ENCODE measurements around the gene PRICKLE4. TPM values are rescaled to one million over a fixed set of nuclear protein-coding genes. Genes with fewer than 3 reads are reported as not detected.

PRICKLE4 gene
- total RNA-seq, 1 donor from 2014 or later, result 0.53 TPM

DNA sequence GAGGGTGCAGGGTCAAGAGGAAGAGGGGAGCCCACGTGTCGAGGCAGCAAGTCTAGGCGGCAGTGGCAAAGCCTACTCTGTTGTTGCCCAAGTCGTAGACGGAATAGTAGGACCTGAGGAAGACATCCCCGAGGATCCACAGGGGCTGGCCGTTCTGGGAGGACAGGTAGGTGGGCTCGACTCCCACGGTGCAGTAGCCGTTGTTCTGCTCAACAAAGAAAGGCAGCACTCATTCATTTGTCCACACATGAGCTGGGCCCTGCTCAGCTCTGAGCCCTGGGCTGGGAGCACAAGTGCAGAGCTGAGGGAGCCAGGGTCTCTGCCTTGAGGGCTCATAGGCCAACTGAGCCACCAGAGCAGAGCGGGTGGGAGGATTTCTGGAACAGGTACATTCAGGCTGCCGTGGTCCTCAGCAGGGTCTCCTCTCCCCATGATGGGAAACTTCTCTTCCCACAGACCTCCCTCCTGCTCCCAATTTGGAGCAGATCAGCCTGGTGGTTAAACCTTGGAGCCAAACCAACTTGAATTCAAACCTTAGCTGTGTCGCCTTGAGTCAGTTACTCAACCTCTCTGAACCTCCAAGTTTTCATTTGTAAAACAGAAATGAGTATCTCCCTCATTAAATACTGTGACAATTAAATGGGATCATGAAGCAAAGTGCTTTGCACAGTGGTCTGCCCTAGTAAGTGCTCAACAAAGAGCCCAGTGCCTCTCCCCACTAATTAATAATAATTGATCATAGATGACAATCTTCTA is 43.6 kb upstream of the PRICKLE4 start:
- TF ChIP-seq, protein P1, sequence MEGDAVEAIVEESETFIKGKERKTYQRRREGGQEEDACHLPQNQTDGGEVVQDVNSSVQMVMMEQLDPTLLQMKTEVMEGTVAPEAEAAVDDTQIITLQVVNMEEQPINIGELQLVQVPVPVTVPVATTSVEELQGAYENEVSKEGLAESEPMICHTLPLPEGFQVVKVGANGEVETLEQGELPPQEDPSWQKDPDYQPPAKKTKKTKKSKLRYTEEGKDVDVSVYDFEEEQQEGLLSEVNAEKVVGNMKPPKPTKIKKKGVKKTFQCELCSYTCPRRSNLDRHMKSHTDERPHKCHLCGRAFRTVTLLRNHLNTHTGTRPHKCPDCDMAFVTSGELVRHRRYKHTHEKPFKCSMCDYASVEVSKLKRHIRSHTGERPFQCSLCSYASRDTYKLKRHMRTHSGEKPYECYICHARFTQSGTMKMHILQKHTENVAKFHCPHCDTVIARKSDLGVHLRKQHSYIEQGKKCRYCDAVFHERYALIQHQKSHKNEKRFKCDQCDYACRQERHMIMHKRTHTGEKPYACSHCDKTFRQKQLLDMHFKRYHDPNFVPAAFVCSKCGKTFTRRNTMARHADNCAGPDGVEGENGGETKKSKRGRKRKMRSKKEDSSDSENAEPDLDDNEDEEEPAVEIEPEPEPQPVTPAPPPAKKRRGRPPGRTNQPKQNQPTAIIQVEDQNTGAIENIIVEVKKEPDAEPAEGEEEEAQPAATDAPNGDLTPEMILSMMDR (IDR thresholded peaks at IDR 0.05; ENCODE audit: insufficient read depth, low read length, severe bottlenecking), result no peak
- Histone ChIP-seq H3K36me3 (ENCODE audit: control insufficient read depth, insufficient read depth, low read length) (no peaks in the 10 kb centered on the region), H3K4me3 (ENCODE audit: low read depth, low read length) (no peak overlapping the region), H3K27me3 (ENCODE audit: control insufficient read depth, insufficient read depth, low read length) (no peaks in the 10 kb centered on the region)
- FAIRE-seq (no peak), DNase-seq (ENCODE audit: low read depth) (no peak)

DNA sequence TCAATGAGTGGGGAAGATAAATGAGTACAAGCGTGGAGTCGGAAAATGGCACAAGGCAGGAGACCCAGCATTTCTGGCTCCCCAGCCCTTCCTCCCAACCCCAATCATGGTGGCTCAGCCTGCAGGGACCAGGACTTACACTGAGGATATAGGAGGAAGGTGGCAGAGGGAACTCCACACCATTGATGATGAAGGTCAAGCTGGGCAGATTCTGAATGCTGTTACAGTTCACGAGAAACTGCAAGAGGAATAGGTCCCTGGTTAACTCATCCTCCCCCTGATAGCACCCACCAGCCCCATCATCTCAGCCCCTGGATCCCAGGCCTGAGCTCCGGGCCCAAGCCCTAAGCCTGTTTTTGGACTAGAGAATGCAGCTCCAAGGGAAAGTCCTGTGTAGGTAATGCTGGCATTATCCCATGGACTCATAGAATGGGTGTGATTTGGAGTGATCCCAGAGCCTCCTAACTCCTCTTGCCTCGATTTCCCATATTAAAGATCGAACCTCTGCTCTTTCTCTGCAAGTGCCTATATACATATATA is 42.9 kb upstream of the PRICKLE4 start:
- no peaks in the 10 kb centered on the region for H3K36me3 ChIP-seq (ENCODE audit: control insufficient read depth, insufficient read depth, low read length)
- H3K27me3 ChIP-seq (ENCODE audit: control insufficient read depth, insufficient read depth, low read length), result no peaks in the 10 kb centered on the region
- no peak for FAIRE-seq
- TF ChIP-seq, protein P1 (IDR thresholded peaks at IDR 0.05; ENCODE audit: insufficient read depth, low read length, severe bottlenecking), result no peak
- no peak overlapping the region for H3K4me3 ChIP-seq (ENCODE audit: low read depth, low read length)
- no peak for DNase-seq (ENCODE audit: low read depth)

DNA sequence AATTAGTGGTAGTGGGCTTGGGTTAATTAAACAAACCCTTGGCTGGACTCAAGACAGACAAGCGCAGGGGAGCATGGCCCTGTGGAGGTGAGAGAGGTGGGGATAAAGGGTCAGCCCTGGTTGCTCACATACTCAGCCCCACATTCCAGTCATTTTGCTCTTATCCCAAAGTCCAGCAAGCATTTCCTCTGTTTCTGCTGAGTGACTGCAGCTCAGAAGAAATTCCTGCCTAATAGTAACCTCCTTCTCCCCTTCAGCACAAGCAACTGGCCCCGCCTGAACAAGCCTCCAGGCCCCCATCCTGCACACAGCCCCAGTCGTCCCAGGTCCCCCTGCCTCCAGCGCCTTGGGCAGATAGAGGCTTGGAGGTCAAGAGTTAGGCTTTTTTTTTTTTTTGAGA is 41.5 kb upstream of the PRICKLE4 start:
- Histone ChIP-seq H3K36me3 (ENCODE audit: control insufficient read depth, insufficient read depth, low read length) (no peaks in the 10 kb centered on the region), H3K27me3 (ENCODE audit: control insufficient read depth, insufficient read depth, low read length) (no peaks in the 10 kb centered on the region), H3K4me3 (ENCODE audit: low read depth, low read length) (no peak overlapping the region)
- no peak for FAIRE-seq
- DNase-seq (ENCODE audit: low read depth), result no peak
- TF ChIP-seq, protein P1 (IDR thresholded peaks at IDR 0.05; ENCODE audit: insufficient read depth, low read length, severe bottlenecking), result no peak

DNA sequence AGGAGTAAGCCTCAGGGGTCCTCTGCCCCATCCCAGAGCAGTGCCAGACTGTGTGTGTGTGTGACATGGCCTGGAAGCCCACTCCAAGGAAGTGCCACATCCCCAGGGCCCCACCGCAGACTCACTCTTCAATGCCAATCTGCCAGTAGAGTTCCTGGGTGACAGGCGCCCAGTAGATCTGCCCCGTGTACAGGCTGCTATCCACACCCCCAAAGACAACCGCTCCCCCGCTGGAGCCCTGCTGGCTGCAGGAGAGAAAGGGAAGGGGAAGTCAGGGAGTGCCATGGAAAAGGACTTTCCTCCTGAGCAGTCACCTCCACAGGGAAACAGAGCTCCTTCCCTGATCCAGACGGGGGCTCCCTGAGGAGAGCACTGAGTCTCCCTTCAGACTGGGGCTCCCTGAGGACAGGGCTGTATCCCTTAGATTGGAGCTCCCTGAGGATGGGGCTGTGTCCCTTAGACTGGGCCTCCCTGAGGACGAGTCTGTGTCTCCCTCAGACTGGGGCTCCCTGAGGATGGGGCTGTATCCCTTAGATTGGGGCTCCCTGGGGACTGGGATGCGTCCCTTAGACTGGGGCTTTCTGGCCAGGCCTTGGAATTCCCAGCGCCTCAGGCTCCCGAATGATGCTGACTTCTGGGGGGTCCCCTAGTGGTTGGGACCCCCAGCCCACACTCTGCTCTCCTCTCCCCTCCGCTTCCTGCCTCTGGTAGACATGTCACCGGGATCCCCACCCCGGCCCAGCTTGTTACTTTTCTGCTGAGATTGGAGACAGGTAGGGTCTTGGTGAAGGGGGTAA is 40.0 kb upstream of the PRICKLE4 start:
- DNase-seq (ENCODE audit: low read depth), result no peak
- Histone ChIP-seq H3K36me3 (ENCODE audit: control insufficient read depth, insufficient read depth, low read length) (no peaks in the 10 kb centered on the region), H3K27me3 (ENCODE audit: control insufficient read depth, insufficient read depth, low read length) (no peaks in the 10 kb centered on the region), H3K4me3 (ENCODE audit: low read depth, low read length) (no peak overlapping the region)
- no peak for FAIRE-seq
- TF ChIP-seq, protein P1 (IDR thresholded peaks at IDR 0.05; ENCODE audit: insufficient read depth, low read length, severe bottlenecking), result no peak

DNA sequence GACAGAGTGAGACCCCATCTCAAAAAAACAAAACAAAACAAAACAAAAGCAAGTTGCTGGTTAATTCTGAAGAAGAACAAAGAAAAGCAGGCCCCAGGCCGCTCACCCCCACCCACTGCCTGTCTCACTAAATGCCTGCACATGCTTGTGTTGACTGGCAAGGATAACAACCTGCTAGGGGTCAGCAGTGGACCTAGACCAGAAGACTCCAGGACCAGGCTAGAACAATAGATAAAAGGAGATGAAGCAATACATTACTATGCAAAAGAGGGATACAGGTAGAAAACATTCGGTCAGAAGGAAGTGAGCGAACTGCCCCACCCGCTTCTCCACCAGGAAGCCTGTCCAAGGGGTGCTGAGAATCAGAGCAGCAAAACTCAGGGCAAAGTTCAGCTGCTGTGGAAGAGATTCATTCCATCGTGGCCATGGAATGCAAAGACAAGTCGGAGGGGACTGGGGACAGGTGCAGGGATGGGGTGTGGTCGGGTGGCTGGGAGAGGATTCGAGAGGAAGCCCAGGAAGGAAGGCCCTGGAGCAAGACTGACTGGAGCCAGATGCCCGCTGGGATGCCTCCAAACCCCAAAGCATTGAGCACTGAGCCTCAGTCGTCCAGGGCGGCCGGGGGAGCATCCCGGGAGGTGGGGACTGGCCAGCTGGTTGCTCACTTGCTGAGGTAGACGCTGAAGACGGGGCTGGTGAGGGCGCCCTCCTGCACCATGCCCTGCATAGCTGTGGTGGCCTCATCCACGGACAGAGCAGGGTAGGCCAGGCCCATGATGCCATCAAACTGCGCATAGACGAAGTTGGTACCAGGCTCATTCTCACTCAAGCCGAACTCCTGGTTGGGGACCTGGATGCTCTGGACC is 38.7 kb upstream of the PRICKLE4 start:
- Histone ChIP-seq H3K27me3 (ENCODE audit: control insufficient read depth, insufficient read depth, low read length) (no peaks in the 10 kb centered on the region), H3K36me3 (ENCODE audit: control insufficient read depth, insufficient read depth, low read length) (no peaks in the 10 kb centered on the region), H3K4me3 (ENCODE audit: low read depth, low read length) (no peak overlapping the region)
- no peak for DNase-seq (ENCODE audit: low read depth)
- TF ChIP-seq, protein P1 (IDR thresholded peaks at IDR 0.05; ENCODE audit: insufficient read depth, low read length, severe bottlenecking), result no peak
- no peak for FAIRE-seq
